ENCODE data around the gene CDH12. TPM values are rescaled to one million over a fixed set of nuclear protein-coding genes. Genes with fewer than 3 reads are reported as not detected.

CDH12 gene
- total and polyA plus RNA-seq, 7 donors: 0.04 TPM; not detected in 6

DNA sequence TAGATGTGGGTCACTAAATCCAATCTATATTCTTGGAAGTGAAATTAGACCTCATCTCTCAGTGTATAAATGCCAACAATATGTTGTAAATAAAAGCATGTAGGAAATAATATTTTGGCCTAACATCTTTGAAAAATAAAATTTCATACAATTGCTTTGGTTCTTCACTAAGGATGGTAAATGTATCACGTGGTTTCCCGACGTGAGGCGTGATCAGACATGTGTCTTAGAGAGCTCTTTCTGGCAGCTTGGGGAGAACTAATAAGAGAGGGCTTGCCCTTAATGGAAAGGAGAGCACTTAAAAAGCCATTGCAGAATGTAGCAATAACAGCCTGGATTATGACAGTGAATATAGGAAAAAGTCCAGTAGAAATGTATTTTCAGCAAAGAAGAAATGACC lies 602.6 kb downstream of the CDH12 start:
- H3K36me3 ChIP-seq: no peaks in the 10 kb centered on the region
- no peak for DNase-seq
- TF ChIP-seq, protein P1, sequence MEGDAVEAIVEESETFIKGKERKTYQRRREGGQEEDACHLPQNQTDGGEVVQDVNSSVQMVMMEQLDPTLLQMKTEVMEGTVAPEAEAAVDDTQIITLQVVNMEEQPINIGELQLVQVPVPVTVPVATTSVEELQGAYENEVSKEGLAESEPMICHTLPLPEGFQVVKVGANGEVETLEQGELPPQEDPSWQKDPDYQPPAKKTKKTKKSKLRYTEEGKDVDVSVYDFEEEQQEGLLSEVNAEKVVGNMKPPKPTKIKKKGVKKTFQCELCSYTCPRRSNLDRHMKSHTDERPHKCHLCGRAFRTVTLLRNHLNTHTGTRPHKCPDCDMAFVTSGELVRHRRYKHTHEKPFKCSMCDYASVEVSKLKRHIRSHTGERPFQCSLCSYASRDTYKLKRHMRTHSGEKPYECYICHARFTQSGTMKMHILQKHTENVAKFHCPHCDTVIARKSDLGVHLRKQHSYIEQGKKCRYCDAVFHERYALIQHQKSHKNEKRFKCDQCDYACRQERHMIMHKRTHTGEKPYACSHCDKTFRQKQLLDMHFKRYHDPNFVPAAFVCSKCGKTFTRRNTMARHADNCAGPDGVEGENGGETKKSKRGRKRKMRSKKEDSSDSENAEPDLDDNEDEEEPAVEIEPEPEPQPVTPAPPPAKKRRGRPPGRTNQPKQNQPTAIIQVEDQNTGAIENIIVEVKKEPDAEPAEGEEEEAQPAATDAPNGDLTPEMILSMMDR (IDR thresholded peaks at IDR 0.05): no peak
- intact Hi-C loops (cut with DNase I): no loop called here
- H3K4me1 ChIP-seq: no peaks in the 10 kb centered on the region
- H3K27ac ChIP-seq: no peak overlapping the region
- no peaks in the 10 kb centered on the region for H3K27me3 ChIP-seq
- 59 to 65% methylated on average over 4 of the region's 4 CpGs for WGBS, 2 donors
- H3K4me3 ChIP-seq: no peak overlapping the region
- H3K9me3 ChIP-seq: no peaks in the 10 kb centered on the region

DNA sequence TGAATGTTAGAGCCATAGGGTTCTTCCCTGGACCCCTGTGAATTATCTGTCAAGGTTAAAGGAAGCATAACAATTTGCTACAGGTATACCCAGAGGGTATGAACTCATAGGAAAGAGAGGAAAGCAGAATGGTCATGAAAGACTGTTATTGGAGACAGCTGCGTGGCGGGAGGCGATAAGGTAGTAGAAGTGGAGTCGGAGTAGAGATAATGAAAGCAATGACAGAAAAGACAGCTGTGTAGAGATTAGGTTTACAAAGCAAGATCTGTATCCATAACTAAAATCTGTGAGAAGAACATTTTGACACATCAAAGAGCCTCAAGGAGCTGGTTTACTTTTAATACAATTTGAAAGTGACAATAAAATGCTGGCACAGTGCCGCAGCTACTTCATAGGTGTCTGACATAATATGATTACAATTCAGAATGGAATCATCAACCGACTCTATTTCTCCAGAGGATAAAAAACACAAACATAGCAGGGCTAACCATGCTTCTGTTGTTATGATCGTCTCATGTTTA lies 603.9 kb downstream of the CDH12 start:
- WGBS, 2 donors: 61 to 91% methylated on average over 7 of the region's 7 CpGs

DNA sequence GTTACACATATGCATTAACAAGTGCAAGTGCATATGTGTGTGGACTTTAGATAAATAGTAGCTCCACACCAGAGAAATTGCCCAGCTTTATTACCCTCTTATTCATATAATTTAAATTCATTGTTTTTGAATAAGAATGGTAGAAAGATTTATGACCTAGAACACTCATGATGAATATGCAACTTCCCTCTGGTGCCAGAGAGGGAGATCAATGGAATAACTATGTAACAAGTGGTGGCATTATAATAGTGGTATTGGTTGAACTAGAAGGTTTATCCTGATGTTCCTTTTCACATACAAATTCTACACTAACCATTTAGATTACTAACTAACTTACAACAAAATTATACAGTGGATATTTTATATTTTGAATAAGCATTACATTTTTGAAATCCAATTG lies 607.4 kb downstream of the CDH12 start:
- Histone ChIP-seq H3K4me3 (no peak overlapping the region), H3K4me1 (no peaks in the 10 kb centered on the region), H3K27ac (no peak overlapping the region), H3K36me3 (no peaks in the 10 kb centered on the region), H3K9me3 (no peaks in the 10 kb centered on the region), H3K27me3 (no peaks in the 10 kb centered on the region)
- intact Hi-C loops (cut with DNase I): no loop called here
- no peak for DNase-seq
- TF ChIP-seq, protein P1 (IDR thresholded peaks at IDR 0.05): no peak
- no peak for TF ChIP-seq POLR2AphosphoS5 (IDR thresholded peaks at IDR 0.05)

More for the DNA sequence above, 603.9 kb downstream of the CDH12 start:
- H3K27me3 ChIP-seq: no peaks in the 10 kb centered on the region
- H3K4me1 ChIP-seq: no peaks in the 10 kb centered on the region
- TF ChIP-seq, protein P1 (IDR thresholded peaks at IDR 0.05): no peak
- TF ChIP-seq POLR2A (IDR thresholded peaks at IDR 0.05): no peak
- TF ChIP-seq EP300 (IDR thresholded peaks at IDR 0.05): no peak
- no peak for TF ChIP-seq POLR2AphosphoS5 (IDR thresholded peaks at IDR 0.05)
- H3K27ac ChIP-seq: no peak overlapping the region
- H3K36me3 ChIP-seq: no peaks in the 10 kb centered on the region
- no peaks in the 10 kb centered on the region for H3K9me3 ChIP-seq
- no peak for DNase-seq
- no peak overlapping the region for H3K4me3 ChIP-seq
- intact Hi-C loops (cut with DNase I): no loop called here

DNA sequence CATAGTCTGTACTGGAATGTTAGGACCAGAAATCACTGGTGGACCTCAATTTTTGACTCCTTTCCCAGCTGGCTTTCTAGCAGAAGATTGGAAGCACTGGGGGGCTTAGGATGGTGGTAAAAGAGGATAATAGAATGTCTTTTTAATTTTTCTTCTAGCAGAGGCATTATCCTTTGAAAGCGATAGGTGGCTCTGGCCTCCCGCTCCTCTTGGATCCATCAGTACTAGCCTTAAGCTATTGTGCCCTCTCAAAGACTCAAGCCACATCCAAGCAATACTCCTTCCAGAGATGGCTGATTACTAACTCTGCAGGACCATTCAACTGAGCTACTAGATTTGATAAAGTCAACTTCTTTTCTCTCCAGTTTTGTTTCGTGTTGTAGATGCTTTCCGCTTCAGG lies 610.6 kb downstream of the CDH12 start:
- intact Hi-C loops (cut with DNase I): no loop called here
- no peak for DNase-seq
- TF ChIP-seq, protein P1 (IDR thresholded peaks at IDR 0.05): no peak
- TF ChIP-seq POLR2A (IDR thresholded peaks at IDR 0.05): no peak
- no peak for TF ChIP-seq EP300 (IDR thresholded peaks at IDR 0.05)
- no peak for TF ChIP-seq POLR2AphosphoS5 (IDR thresholded peaks at IDR 0.05)
- Histone ChIP-seq H3K4me1 (no peaks in the 10 kb centered on the region), H3K27ac (no peak overlapping the region), H3K9me3 (no peaks in the 10 kb centered on the region), H3K27me3 (no peaks in the 10 kb centered on the region), H3K4me3 (no peak overlapping the region), H3K36me3 (no peaks in the 10 kb centered on the region)
- WGBS, 2 donors: 76 to 78% methylated on average over 4 of the region's 4 CpGs

DNA sequence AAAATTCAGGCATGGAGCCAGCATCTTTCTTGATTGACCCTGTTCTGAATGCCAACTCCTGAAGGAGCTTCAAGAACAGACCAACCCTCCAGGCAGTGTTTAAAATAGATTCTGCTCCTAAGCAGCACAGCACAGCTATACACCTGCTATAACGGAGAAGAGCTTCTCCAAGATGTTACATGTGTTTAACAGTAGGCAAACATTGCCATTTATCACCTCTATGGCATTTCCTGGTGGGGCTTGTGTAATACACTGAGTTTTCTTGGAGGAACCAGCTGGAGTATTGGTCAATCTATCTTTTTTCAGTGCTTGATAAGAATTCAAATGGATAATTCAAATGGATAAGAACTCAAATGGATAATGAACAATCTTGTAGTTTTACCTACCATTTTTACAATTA lies 615.1 kb downstream of the CDH12 start:
- WGBS, 2 donors: 29 to 50% methylated on average over 1 of the region's 1 CpG
- intact Hi-C loops (cut with DNase I): no loop called here
- no peak overlapping the region for H3K4me3 ChIP-seq

More for the DNA sequence above, 615.1 kb downstream of the CDH12 start:
- TF ChIP-seq POLR2AphosphoS5 (IDR thresholded peaks at IDR 0.05) (no peak), EP300 (IDR thresholded peaks at IDR 0.05) (no peak), POLR2A (IDR thresholded peaks at IDR 0.05) (no peak)
- TF ChIP-seq, protein P1 (IDR thresholded peaks at IDR 0.05): no peak
- Histone ChIP-seq H3K4me1 (no peaks in the 10 kb centered on the region), H3K9me3 (no peaks in the 10 kb centered on the region), H3K27ac (no peak overlapping the region), H3K36me3 (no peaks in the 10 kb centered on the region), H3K27me3 (no peaks in the 10 kb centered on the region)
- DNase-seq: no peak
